Right lobe of liver (tissue), 4 donors: ENCODE measurements around the gene SARS2.

Experiments
- POLR2A ChIP-seq: fragments of 450-650 bp; IDR thresholded peaks from one replicate; pipeline ENCODE4 v1.6.1; 2017; ENCODE audit warnings: antibody characterized with exemption, mild to moderate bottlenecking
- TF ChIP-seq, protein P1 (sequence below), 4 donors: fragments of 200-600 bp in 3 of 4; fragments of 450-650 bp in 1 of 4; IDR thresholded peaks; one replicate each; pipeline versions ENCODE4 v1.5.1 to v1.8.0; 2016 to 2022; ENCODE audit warnings: antibody characterized with exemption in 4 of 4, mild to moderate bottlenecking in 2 of 4
- donor health status: DM: no; HTN: no; CAD: no.
- donor health status: DM: no; HTN: no; CAD: no.
- donor health status: DM: no; HTN: yes; CAD: no.

DNA sequence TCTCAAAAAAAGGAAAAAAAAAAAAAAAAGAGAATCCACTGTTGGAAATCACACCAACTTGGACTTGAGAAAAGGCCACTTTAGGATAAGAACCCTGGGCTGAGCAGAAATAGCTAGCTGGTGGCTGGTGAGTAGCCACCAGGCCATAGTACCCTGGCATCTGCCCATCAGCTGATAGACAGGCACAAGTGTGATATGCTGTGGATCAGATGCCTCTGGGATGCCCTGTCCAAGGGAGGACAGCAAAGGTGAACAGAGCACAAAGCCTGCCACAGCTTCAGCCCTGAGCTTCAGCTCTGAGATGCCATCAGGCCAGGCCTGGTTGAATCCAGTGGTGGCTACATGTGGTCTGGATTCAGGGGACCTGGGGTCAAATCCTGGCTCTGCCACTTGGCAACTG is 39.9 kb downstream of the SARS2 start:
- TF ChIP-seq, protein P1, sequence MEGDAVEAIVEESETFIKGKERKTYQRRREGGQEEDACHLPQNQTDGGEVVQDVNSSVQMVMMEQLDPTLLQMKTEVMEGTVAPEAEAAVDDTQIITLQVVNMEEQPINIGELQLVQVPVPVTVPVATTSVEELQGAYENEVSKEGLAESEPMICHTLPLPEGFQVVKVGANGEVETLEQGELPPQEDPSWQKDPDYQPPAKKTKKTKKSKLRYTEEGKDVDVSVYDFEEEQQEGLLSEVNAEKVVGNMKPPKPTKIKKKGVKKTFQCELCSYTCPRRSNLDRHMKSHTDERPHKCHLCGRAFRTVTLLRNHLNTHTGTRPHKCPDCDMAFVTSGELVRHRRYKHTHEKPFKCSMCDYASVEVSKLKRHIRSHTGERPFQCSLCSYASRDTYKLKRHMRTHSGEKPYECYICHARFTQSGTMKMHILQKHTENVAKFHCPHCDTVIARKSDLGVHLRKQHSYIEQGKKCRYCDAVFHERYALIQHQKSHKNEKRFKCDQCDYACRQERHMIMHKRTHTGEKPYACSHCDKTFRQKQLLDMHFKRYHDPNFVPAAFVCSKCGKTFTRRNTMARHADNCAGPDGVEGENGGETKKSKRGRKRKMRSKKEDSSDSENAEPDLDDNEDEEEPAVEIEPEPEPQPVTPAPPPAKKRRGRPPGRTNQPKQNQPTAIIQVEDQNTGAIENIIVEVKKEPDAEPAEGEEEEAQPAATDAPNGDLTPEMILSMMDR (IDR thresholded peaks at IDR 0.05): no peak
- TF ChIP-seq POLR2A: no peak
